Activated CD4-positive, alpha-beta T cell treated with anti-CD3 and anti-CD28 coated beads, Interleukin-2, amount 10 ng/mL, durations not matched to agents 24 days and 14 days (primary cell): Measurements from ENCODE around the gene REEP2. TPM values are rescaled to one million over a fixed set of nuclear protein-coding genes. Genes with fewer than 3 reads are reported as not detected.
"Not testable (repeated sequence)": the region's sequence is repeated elsewhere in the genome, so short reads cannot be mapped to it uniquely, and the experiment has no call there.

ENCODE experiments used
- DNase-seq: peaks from one replicate; pipeline ENCODE4 v3.0.0; 2022
- H3K27ac Mint-ChIP-seq: one replicate; pipeline ENCODE4 v1.8.0; 2022; ENCODE audit warnings: mild to moderate bottlenecking, mixed read lengths
- H3K27me3 Mint-ChIP-seq: one replicate; pipeline ENCODE4 v1.8.0; 2022; ENCODE audit warnings: mixed read lengths
- H3K36me3 Mint-ChIP-seq: one replicate; pipeline ENCODE4 v1.8.0; 2022; ENCODE audit warnings: low read depth, mild to moderate bottlenecking, mixed read lengths
- H3K4me1 Mint-ChIP-seq: one replicate; pipeline ENCODE4 v1.8.0; 2021; ENCODE audit warnings: mixed read lengths
- H3K4me3 Mint-ChIP-seq: one replicate; pipeline ENCODE4 v1.8.0; 2022; ENCODE audit warnings: mild to moderate bottlenecking, moderate library complexity, mixed read lengths
- H3K9me3 Mint-ChIP-seq: one replicate; pipeline ENCODE4 v1.8.0; 2021; ENCODE audit warnings: mixed read lengths
- intact Hi-C: fragments of 100-400 bp; cut with micrococcal nuclease; formaldehyde crosslinking; loops from one replicate; pipeline ENCODE4 v1.15.1; 2023
- total RNA-seq: library from RNA; stranded (reverse); gene quantifications from 2 replicates; pipeline ENCODE4 v1.2.3, GENCODE V29; 2022

Gene REEP2
- total RNA-seq, 1 donor from 2014 or later = 3.5 TPM

DNA sequence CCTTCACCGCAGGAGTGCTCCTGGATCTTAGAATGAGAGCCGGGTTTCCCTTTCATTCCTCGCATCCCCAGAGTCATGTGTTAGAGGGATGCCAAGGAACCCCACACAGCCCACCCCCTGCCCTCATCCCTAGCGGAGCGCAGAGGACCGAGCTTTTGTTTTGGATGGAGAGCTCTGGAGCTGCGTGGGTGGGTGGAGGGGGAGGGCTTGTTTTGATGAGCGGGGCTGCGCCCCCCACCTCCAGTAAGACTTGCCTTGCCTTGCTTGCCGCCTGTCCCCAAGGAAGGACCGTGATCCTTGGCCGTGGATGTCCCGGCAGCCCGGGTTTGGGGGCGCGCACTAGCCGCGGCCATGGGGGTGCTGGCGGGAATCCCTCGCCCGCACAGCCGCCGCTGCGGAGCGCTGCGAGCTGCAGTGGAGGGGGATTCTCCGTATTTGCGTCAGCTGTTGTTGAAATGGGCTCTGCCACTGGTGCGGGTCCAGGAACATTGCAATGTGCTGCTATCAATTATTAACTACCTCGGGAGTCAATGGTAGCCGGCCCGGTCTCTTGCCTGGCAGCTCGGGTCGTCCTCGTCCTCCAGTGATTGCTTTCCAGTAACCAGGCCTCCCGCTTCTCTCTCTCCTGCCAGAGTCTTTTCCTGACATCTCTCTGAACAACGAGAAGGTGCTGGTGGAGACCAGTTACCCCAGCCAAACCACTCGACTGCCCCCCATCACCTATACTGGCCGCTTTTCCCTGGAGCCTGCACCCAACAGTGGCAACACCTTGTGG lies 27.5 kb downstream of the REEP2 start:
- peaks cover 29% of the 10 kb centered on the region for H3K4me1 Mint-ChIP-seq
- peak; percentile 74 for DNase-seq
- H3K27ac Mint-ChIP-seq = peak overlapping the region; percentile 66
- peaks cover 6% of the 10 kb centered on the region for H3K27me3 Mint-ChIP-seq
- peaks cover 28% of the 10 kb centered on the region for H3K36me3 Mint-ChIP-seq
- intact Hi-C loops = loop anchor here (10.0 kb wide), 2 partner anchors 712 to 828 kb away; partner anchors contain the start of genes HNRNPA0 and MATR3
- H3K9me3 Mint-ChIP-seq = no peaks in the 10 kb centered on the region
- peak overlapping the region; percentile 90 for H3K4me3 Mint-ChIP-seq

DNA sequence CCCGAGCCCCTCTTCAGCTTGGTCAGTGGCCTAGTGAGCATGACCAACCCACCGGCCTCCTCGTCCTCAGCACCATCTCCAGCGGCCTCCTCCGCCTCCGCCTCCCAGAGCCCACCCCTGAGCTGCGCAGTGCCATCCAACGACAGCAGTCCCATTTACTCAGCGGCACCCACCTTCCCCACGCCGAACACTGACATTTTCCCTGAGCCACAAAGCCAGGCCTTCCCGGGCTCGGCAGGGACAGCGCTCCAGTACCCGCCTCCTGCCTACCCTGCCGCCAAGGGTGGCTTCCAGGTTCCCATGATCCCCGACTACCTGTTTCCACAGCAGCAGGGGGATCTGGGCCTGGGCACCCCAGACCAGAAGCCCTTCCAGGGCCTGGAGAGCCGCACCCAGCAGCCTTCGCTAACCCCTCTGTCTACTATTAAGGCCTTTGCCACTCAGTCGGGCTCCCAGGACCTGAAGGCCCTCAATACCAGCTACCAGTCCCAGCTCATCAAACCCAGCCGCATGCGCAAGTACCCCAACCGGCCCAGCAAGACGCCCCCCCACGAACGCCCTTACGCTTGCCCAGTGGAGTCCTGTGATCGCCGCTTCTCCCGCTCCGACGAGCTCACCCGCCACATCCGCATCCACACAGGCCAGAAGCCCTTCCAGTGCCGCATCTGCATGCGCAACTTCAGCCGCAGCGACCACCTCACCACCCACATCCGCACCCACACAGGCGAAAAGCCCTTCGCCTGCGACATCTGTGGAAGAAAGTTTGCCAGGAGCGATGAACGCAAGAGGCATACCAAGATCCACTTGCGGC lies 28.2 kb downstream of the REEP2 start:
- H3K4me3 Mint-ChIP-seq = peak overlapping the region; percentile 90
- H3K27ac Mint-ChIP-seq = peak overlapping the region; percentile 66
- intact Hi-C loops = loop anchor here (10.0 kb wide), 2 partner anchors 712 to 828 kb away; partner anchors contain the start of genes HNRNPA0 and MATR3
- H3K27me3 Mint-ChIP-seq = peaks cover 7% of the 10 kb centered on the region
- no peaks in the 10 kb centered on the region for H3K9me3 Mint-ChIP-seq
- peaks cover 26% of the 10 kb centered on the region for H3K4me1 Mint-ChIP-seq
- H3K36me3 Mint-ChIP-seq = peaks cover 28% of the 10 kb centered on the region
- peak; percentile 69 for DNase-seq

DNA sequence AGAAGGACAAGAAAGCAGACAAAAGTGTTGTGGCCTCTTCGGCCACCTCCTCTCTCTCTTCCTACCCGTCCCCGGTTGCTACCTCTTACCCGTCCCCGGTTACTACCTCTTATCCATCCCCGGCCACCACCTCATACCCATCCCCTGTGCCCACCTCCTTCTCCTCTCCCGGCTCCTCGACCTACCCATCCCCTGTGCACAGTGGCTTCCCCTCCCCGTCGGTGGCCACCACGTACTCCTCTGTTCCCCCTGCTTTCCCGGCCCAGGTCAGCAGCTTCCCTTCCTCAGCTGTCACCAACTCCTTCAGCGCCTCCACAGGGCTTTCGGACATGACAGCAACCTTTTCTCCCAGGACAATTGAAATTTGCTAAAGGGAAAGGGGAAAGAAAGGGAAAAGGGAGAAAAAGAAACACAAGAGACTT lies 28.9 kb downstream of the REEP2 start:
- intact Hi-C loops = loop anchor here (10.0 kb wide), 2 partner anchors 713 to 827 kb away; partner anchors contain the start of genes HNRNPA0 and MATR3
- Mint-ChIP-seq H3K27me3 (peaks cover 13% of the 10 kb centered on the region), H3K4me1 (peaks cover 26% of the 10 kb centered on the region), H3K27ac (peak overlapping the region; percentile 0), H3K9me3 (no peaks in the 10 kb centered on the region), H3K36me3 (peaks cover 28% of the 10 kb centered on the region), H3K4me3 (peak overlapping the region; percentile 90)
- no peak for DNase-seq

DNA sequence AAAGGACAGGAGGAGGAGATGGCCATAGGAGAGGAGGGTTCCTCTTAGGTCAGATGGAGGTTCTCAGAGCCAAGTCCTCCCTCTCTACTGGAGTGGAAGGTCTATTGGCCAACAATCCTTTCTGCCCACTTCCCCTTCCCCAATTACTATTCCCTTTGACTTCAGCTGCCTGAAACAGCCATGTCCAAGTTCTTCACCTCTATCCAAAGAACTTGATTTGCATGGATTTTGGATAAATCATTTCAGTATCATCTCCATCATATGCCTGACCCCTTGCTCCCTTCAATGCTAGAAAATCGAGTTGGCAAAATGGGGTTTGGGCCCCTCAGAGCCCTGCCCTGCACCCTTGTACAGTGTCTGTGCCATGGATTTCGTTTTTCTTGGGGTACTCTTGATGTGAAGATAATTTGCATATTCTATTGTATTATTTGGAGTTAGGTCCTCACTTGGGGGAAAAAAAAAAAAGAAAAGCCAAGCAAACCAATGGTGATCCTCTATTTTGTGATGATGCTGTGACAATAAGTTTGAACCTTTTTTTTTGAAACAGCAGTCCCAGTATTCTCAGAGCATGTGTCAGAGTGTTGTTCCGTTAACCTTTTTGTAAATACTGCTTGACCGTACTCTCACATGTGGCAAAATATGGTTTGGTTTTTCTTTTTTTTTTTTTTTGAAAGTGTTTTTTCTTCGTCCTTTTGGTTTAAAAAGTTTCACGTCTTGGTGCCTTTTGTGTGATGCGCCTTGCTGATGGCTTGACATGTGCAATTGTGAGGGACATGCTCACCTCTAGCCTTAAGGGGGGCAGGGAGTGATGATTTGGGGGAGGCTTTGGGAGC lies 29.5 kb downstream of the REEP2 start:
- peaks cover 17% of the 10 kb centered on the region for H3K27me3 Mint-ChIP-seq
- no peaks in the 10 kb centered on the region for H3K9me3 Mint-ChIP-seq
- H3K4me3 Mint-ChIP-seq = peak overlapping the region; percentile 90
- peaks cover 26% of the 10 kb centered on the region for H3K4me1 Mint-ChIP-seq
- peak overlapping the region; percentile 62 for H3K27ac Mint-ChIP-seq
- peaks cover 28% of the 10 kb centered on the region for H3K36me3 Mint-ChIP-seq
- intact Hi-C loops = loop anchor here (10.0 kb wide), 2 partner anchors 714 to 826 kb away; partner anchors contain the start of genes HNRNPA0 and MATR3
- no peak for DNase-seq

DNA sequence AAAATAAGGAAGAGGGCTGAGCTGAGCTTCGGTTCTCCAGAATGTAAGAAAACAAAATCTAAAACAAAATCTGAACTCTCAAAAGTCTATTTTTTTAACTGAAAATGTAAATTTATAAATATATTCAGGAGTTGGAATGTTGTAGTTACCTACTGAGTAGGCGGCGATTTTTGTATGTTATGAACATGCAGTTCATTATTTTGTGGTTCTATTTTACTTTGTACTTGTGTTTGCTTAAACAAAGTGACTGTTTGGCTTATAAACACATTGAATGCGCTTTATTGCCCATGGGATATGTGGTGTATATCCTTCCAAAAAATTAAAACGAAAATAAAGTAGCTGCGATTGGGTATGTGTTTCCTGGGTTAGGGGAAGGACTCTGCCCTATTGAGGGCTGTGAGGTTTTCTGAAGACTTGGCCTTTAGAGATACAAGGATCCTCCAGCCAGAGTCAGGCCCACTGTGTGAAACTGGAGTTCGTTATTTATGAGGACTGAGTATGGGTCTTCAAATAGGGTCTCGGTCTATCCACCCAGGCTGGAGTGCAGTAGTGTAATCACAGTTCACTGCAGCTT lies 30.2 kb downstream of the REEP2 start:
- Mint-ChIP-seq H3K4me3 (peak overlapping the region; percentile 90), H3K9me3 (no peaks in the 10 kb centered on the region), H3K27me3 (peaks cover 21% of the 10 kb centered on the region), H3K4me1 (peaks cover 26% of the 10 kb centered on the region), H3K27ac (peak overlapping the region; percentile 62), H3K36me3 (peaks cover 28% of the 10 kb centered on the region)
- intact Hi-C loops = loop anchor here (10.0 kb wide), 2 partner anchors 714 to 826 kb away; partner anchors contain the start of genes HNRNPA0 and MATR3
- no peak for DNase-seq

DNA sequence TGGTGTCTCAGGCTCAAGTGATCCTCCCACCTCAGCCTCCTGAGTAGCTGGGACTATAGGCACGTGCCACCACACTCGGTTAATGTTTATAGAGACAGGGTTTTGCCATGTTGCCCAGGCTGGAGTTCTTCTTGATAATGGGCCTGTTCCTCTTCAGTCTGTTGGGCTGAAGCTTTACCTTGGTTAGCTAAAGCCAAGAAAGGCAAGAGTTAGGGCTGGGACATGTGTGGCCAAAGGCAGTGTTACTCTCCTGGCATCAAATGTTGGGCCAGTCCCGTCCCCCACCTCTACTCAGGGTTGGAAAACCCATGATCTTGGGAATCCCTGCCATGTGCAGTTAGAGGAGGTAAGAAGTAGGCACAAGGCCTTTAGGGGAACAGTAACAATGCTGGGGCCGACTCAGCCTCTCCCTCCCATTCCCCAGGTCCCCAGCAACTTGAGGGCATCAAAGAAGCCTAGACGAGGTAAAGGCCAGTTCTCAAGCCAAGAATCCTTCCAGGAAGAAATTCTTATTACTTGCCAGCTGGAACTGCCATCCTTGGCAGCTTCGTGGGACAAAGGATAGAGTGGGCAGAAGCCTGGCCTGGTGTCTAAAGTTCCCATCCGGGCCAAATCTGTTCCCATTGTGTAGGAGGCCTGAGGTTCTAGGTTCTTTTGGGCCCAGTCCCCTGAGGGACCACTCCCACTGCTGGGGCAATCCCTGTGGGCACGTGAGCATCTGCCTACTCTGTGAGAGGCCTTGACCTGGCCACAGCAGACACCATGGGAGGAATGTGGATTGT lies 30.9 kb downstream of the REEP2 start:
- intact Hi-C loops = loop anchor here (10.0 kb wide), 2 partner anchors 715 to 825 kb away; partner anchors contain the start of genes HNRNPA0 and MATR3
- peaks cover 28% of the 10 kb centered on the region for H3K36me3 Mint-ChIP-seq

DNA sequence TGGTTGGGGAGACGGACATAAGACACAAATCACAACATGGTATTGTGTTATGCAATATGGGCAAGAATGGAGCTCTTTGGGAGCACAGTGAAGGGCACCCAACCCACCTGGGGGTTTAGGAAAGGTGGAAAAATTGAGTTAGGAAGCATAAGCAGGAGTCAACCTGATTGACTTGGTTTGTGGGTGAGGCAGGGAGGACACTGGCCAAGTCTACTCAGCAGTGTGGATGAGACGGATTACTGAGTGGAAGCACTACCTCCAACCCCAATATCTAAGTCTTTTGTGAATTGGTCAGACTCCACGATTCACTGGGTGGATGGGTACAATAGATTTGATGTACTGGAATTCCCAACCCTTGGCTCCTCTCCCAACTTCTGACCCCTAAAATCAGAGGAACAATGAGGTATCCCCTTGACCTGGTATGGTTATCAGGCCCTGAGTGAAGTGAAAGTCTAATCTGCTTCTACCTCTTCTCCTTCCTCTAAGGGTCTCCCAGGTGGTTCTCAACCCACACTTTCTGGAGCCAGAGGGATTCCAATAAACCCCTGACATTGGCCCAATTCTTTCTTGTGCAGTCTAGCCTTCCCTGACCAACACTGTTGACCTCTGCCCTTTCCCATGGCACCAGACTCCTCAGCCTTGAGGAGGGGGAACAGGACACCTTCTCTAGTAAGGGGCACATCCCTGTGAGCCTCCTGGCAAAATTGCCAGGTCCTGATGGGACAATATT lies 31.6 kb downstream of the REEP2 start:
- Mint-ChIP-seq H3K27ac (no peak overlapping the region), H3K4me3 (no peak overlapping the region), H3K27me3 (peaks cover 29% of the 10 kb centered on the region), H3K4me1 (peaks cover 26% of the 10 kb centered on the region), H3K36me3 (peaks cover 26% of the 10 kb centered on the region), H3K9me3 (no peaks in the 10 kb centered on the region)
- intact Hi-C loops = no loop called here
- no peak for DNase-seq

More for the DNA sequence above, 30.9 kb downstream of the REEP2 start:
- H3K4me3 Mint-ChIP-seq = no peak overlapping the region
- no peak for DNase-seq
- no peak overlapping the region for H3K27ac Mint-ChIP-seq
- H3K9me3 Mint-ChIP-seq = no peaks in the 10 kb centered on the region
- peaks cover 26% of the 10 kb centered on the region for H3K4me1 Mint-ChIP-seq
- H3K27me3 Mint-ChIP-seq = peaks cover 24% of the 10 kb centered on the region

DNA sequence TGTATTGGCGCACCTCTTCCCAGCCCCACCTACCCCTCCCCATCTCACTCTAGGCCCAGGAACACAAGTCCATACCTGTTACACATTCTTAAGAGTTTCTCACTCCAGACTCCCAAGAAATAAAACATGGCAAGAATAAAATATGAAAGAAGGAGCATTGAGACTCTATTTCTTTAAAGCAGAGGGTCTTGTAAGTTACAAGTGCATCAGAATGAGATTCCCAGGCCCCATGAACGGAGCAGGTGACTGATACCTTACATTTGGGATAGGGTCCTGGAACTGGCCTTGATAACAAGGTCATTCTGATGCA lies 32.1 kb downstream of the REEP2 start:
- Mint-ChIP-seq H3K27ac (no peak overlapping the region), H3K4me3 (no peak overlapping the region), H3K36me3 (peaks cover 26% of the 10 kb centered on the region), H3K9me3 (no peaks in the 10 kb centered on the region), H3K4me1 (peaks cover 26% of the 10 kb centered on the region), H3K27me3 (peaks cover 29% of the 10 kb centered on the region)
- DNase-seq = no peak
- intact Hi-C loops = no loop called here

DNA sequence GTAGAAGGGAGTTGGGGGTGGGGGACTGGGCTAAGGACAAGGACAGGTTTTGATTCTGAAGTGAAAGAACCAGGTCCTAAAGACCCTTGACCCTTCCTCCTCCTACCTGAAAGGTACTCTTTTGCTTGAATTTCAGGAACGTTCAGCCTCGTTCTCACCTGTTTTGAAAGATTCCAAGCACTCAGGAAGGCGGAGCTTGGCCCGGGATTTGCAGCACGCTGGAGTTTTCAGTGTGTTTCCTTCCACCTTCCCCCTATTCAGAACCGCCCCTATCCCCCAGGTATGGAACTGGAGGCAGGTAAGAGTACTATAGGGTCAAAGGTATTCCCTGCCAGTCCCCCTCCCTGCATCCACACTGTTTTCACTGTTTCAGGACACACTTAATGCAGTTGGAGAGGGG lies 33.5 kb downstream of the REEP2 start:
- no peak overlapping the region for H3K4me3 Mint-ChIP-seq

DNA sequence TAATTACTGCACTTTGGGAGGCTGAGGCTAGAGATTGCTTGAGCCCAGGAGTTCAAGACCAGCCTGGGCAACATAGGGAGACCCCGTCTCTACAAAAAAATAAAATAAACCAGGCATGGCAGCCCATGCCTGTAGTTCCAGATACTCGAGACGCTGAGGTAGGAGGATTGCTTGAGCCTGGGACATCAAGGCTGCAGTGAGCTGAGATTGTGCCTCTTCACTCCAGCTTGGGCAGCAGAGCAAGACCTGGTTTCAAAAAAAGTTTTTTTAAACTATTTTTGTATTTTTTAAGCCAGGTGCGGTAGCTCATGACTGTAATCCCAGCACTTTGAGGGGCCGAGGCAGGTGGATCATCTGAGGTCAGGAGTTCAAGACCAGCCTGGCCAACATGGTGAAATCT lies 34.3 kb downstream of the REEP2 start:
- H3K4me1 Mint-ChIP-seq = not testable (repeated sequence)

More for the DNA sequence above, 33.5 kb downstream of the REEP2 start:
- no peak for DNase-seq
- intact Hi-C loops = no loop called here
- Mint-ChIP-seq H3K27me3 (peaks cover 30% of the 10 kb centered on the region), H3K4me1 (peaks cover 16% of the 10 kb centered on the region), H3K27ac (no peak overlapping the region), H3K36me3 (peaks cover 15% of the 10 kb centered on the region), H3K9me3 (no peaks in the 10 kb centered on the region)

DNA sequence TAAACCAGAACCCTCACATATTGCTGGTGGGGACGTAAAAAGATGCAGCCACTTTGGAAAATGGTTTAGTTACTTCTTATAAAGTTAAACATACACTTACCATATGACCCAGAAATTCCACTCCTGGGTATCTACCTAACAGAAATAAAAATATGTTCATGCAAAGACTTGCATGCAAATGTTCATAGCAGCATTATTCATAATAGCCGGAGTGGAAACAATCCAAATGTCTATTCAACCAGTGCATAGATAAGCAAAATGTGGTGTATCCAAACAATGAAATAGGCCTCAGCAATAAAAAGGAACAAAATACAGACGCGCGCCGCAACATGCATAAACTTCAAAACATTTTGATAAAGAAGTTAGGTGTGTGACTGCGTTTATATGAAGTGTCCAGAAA lies 38.1 kb downstream of the REEP2 start:
- H3K27me3 Mint-ChIP-seq = peaks cover 25% of the 10 kb centered on the region
- intact Hi-C loops = no loop called here
- H3K36me3 Mint-ChIP-seq = no peaks in the 10 kb centered on the region
- no peak overlapping the region for H3K27ac Mint-ChIP-seq
- no peaks in the 10 kb centered on the region for H3K9me3 Mint-ChIP-seq
- no peaks in the 10 kb centered on the region for H3K4me1 Mint-ChIP-seq
- no peak overlapping the region for H3K4me3 Mint-ChIP-seq
- no peak for DNase-seq

More for the DNA sequence above, 34.3 kb downstream of the REEP2 start:
- H3K36me3 Mint-ChIP-seq, H3K4me3 Mint-ChIP-seq, H3K27ac Mint-ChIP-seq, intact Hi-C loops, H3K9me3 Mint-ChIP-seq, DNase-seq: not testable (repeated sequence)
- peaks cover 25% of the 10 kb centered on the region for H3K27me3 Mint-ChIP-seq

DNA sequence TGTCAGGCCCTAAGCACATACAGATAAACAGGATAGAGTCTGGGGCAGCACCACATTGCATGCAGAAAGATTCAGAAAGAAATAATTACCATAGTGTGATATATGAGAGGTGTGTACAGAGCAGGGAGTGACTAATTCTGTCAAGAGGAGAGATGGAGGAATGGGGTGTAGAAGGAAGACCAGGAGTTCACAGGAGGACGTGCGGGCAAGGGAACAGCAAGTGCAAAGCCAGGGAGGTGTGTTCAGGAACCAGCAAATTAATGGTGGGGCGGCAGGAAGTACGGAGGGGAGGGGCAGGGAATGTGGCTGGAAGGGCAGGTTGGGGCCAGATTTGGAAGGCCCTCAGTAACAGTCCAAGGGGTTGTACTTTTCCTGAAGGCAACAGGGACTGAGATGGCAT lies 43.8 kb downstream of the REEP2 start:
- intact Hi-C loops = no loop called here
- H3K4me3 Mint-ChIP-seq = no peak overlapping the region
- no peak overlapping the region for H3K27ac Mint-ChIP-seq
- H3K36me3 Mint-ChIP-seq = no peaks in the 10 kb centered on the region
- H3K4me1 Mint-ChIP-seq = no peaks in the 10 kb centered on the region
- H3K9me3 Mint-ChIP-seq = no peaks in the 10 kb centered on the region
- H3K27me3 Mint-ChIP-seq = peaks cover 7% of the 10 kb centered on the region
- DNase-seq = no peak
